ENCODE data around the gene ALDH1L1. TPM values are rescaled to one million over a fixed set of nuclear protein-coding genes. Genes with fewer than 3 reads are reported as not detected.
"Not testable (repeated sequence)": the region's sequence is repeated elsewhere in the genome, so short reads cannot be mapped to it uniquely, and the experiment has no call there.

Gene ALDH1L1
- total and polyA plus RNA-seq, 9 of the 15 experiments (the other 6 are each of a cell fraction or from before 2014, with no cell fraction given) = 0.06 to 1.9 (median 0.57) TPM; not detected in 1

DNA sequence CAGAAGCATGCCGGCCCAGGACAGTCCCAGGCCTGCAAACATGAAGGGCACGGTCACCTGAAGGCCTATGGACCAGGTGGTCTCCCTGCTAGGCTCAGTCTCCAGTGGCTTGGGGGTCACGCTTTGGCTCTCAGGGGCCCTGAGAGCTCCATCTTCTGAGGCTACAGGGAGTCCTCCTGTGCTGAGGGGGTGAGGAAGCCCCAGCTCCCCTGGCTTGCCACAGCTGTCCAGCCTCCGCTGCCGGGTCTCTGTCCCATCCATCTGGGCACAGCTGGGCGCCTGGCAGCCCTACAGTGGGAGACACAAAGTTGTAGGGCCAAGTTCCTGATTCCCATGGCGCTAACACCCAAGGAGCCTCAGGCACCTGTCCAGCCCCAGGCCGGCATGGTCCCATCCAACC lies 112.4 kb downstream of the ALDH1L1 start (continued):
- no peak for TF ChIP-seq ETV5 (CRISPR knock-in tag; IDR thresholded peaks at IDR 0.05; ENCODE audit: low read depth)
- no peak for TF ChIP-seq ZNF121 (CRISPR knock-in tag; conservative IDR thresholded peaks at IDR 0.05)
- TF ChIP-seq SRF (CRISPR knock-in tag; IDR thresholded peaks at IDR 0.05) = no peak
- TF ChIP-seq, protein P1, sequence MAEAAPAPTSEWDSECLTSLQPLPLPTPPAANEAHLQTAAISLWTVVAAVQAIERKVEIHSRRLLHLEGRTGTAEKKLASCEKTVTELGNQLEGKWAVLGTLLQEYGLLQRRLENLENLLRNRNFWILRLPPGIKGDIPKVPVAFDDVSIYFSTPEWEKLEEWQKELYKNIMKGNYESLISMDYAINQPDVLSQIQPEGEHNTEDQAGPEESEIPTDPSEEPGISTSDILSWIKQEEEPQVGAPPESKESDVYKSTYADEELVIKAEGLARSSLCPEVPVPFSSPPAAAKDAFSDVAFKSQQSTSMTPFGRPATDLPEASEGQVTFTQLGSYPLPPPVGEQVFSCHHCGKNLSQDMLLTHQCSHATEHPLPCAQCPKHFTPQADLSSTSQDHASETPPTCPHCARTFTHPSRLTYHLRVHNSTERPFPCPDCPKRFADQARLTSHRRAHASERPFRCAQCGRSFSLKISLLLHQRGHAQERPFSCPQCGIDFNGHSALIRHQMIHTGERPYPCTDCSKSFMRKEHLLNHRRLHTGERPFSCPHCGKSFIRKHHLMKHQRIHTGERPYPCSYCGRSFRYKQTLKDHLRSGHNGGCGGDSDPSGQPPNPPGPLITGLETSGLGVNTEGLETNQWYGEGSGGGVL (CRISPR knock-in tag; IDR thresholded peaks at IDR 0.05) = no peak

GRCh38 chr3:126066676-126067075 lies 113.7 kb downstream of the ALDH1L1 start:
- H3K9me1 ChIP-seq (ENCODE audit: control insufficient read depth, insufficient read depth, low read length); CTCF ChIA-PET (ENCODE audit: low intra/inter-chr PET ratio); H3K36me3 ChIP-seq (ENCODE audit: control insufficient read depth, insufficient read depth, low read length); H3K9ac ChIP-seq (ENCODE audit: insufficient read depth in 1 of 2, low read depth in 2 of 2, low read length in 2 of 2); H3K79me2 ChIP-seq (ENCODE audit: control insufficient read depth, insufficient read depth, low read length); H4K20me1 ChIP-seq (replicated peaks; ENCODE audit: control insufficient read depth, insufficient read depth, low read length); DNase-seq (ENCODE audit: extremely low read depth in 1 of 4, low spot score in 3 of 4); H3K4me1 ChIP-seq (replicated peaks in 1 of 2; ENCODE audit: control insufficient read depth in 2 of 2, insufficient read depth in 2 of 2, low read length in 2 of 2); in situ Hi-C loops (cut with MboI); H3K4me2 ChIP-seq (ENCODE audit: insufficient read depth, low read length); H3K9me3 ChIP-seq (replicated peaks; ENCODE audit: control insufficient read depth, insufficient read depth, low read depth, low read length); H2AFZ ChIP-seq (ENCODE audit: low read depth, low read length); H3K27ac ChIP-seq (ENCODE audit: extremely low read depth, low read depth, low read length); intact Hi-C loops (cut with micrococcal nuclease); ATAC-seq; H3K27me3 ChIP-seq (ENCODE audit: control insufficient read depth in 2 of 2, insufficient read depth in 2 of 2, low read length in 2 of 2); BruUV-seq (replicated peaks); FAIRE-seq; H3K4me3 ChIP-seq; POLR2A ChIA-PET: not testable (repeated sequence)
- WGBS (ENCODE audit: insufficient coverage, low coverage, missing lambda C conversion rate) = 78% methylated on average over 6 of the region's 6 CpGs
